CD4-positive, alpha-beta T cell treated with Interleukin-10 for 1 hour (primary cell): ENCODE data around the gene SPTBN5.
A peak's percentile ranks its signal among the peaks of the same experiment; 100 is the strongest.

ENCODE experiments used
- DNase-seq: peaks from one replicate; pipeline ENCODE4 v3.0.0-alpha.2; 2020

Gene SPTBN5

DNA sequence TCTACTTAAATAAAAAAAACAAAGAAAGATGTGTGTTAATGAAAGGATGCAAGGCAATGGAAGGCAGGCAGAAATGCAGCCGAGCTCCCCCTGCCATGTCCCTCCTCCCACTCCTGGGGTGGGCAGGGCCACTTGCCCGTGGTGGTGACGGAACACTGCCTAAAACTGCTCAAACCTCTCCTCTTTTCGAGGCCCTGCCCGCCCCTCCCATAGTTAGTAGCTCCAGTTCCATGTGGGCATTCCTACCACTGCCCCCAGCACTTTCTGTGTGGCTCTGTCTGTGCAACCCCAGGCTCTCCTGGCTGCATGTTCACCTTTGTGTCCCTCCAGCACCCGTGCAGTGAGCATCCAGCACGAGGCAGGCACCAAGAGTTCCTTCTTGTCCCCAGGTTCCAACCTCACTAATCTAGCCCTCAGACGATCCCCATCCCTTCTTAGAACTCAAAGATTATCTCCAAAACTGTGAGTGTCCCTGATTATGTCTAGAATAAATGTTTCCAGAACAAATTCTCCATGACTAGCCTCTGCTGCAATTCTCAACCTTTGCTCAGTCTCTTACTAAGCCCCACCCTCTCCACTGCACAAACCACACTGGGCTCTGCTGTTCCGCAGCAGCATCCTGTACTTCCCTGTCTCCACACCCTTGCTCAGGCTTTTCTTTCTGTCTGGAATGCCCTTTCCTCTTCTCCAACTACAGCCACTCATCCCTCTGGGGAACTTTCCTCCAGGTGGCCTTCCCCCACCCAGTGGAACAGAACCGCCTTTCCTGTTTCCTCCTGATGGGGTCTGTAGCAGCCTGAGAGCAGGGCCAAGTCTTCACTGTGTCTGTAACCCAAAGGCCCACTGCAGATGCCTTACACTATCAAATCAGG lies 32.6 kb upstream of the SPTBN5 start:
- DNase-seq, result peak; percentile 9

DNA sequence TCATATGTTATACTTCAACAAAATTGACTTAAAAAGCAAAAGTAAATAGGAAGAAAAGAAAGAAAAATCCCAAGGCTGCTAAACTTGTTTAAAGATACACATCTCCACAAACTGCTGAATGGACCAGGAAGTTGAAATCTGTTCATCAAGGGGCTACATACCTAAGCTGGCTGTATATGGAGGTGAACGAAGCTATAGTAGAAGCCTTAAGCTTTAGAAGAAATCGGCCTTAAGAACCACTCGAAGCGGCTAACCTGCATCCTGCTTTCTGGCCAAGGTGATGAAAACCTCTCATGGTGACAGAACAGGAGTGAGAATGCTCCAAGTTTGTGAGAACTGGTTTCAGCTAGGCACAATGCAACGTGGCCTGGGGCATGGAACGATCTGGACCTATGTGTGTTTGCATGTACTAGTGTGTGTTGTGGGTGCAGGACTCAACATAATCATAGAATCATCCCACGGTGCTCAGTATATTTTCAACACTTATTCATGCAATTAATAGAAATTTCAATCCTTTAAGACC lies 31.3 kb upstream of the SPTBN5 start:
- no peak for DNase-seq

DNA sequence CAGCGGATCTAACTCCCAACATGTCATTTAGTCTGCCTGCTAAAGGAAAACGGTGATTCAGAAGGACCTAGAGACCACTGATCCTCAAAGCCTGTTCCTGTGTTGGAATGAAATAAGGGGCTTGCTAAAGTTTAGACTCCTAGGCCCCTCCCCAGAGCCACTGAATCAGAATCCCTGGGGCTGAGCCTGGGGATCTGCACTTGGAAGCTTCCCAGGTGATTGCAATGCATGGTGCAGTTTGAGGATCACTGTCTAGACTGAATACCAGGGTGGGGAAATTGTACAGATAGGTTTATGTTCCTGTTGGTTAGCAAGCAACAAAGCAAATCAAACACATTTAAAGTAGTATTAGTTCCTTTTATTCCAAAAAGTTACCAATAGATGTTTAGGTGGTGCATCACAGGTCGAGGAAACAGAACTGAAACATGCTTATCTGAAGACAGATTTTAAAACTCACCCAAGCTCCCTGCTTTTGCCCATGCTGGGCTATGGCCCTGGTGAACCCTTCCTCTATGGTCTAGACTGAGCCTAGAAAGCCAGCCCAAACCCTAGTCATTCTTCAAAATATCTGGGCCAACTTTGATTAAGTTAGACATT lies 29.6 kb upstream of the SPTBN5 start:
- no peak for DNase-seq

DNA sequence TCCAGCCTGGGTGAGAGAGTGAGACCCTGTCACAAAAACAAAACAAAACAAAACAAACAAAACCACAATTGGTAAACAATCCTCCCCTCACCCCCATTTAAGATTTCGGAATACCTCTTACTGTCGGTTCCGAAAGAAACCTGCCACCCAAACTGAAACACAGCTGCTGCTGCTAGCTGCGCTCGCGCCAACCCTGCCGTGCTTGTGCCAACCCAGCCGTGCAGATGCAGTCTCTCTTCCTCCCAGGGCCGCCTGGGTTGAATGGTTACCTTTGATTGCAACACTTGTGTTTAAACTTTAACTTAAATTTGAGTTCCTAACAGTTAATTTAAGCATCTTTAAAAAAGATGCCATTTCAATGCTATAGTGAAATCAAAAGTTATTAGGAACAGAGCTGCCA lies 28.5 kb upstream of the SPTBN5 start:
- no peak for DNase-seq

DNA sequence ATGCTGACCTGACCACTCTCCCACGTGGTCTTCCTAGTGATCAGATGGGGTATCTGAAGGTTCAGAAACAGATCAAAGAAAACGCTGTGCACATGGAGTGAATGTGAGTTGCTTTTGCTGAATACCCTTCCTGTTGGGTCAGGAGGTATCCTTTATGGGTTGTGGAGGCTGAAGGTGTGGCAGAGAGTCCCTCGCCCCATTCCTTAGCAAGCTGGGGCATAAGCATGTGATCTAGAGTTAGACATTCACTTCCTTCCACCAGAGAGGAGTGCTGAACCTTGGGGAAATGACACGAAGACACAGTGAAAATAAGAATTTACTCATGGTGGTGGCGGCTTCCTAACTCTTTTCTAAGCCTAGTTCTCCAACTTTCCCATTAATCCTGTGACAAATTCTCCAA lies 27.8 kb upstream of the SPTBN5 start:
- no peak for DNase-seq

DNA sequence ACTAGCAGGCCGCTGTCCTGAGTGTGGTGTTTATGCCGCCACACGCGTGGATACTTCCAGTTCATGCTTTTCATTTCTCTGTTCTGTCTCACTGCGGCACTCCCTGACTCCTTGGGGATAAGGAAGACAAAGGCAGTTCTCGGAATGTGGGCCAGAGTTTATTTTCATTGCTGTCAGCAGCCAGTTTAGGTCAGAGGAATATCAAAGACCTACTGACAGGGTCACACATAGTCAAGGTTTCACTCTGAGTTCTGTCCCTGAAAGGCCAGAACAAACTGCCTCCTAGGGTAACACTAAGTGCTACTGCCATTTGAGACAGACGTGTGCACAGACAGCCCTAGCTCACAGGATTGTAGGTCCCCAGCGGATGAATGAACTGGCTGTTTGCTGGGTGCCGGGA lies 27.3 kb upstream of the SPTBN5 start:
- no peak for DNase-seq

DNA sequence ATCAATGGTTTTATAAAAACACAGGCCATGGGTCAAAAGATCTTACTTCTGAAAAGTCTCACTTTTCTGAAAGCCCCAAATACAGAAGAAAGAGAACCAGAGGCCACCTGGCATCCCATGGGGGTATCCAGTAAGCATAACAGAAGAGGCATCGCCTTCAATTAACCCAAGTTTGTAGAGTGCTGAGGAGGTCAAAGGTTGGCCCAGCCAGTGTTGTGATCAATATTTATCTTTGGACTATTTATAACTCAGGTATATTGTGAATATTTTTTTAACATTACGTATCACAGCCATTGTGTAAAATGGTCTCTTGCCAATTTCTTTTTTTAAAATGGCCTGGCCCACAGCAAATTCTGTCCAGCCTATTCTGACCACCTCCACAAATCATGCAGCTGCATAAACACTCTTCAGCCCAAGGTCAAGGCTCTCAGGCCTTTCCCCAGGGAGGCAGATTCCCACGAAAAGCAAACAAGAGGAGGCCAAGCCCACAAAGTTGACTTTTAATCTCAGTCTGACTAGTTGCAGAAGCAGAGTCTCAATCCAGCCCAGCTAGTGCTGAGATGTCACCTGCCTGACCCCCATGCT lies 26.2 kb upstream of the SPTBN5 start:
- DNase-seq, result no peak

DNA sequence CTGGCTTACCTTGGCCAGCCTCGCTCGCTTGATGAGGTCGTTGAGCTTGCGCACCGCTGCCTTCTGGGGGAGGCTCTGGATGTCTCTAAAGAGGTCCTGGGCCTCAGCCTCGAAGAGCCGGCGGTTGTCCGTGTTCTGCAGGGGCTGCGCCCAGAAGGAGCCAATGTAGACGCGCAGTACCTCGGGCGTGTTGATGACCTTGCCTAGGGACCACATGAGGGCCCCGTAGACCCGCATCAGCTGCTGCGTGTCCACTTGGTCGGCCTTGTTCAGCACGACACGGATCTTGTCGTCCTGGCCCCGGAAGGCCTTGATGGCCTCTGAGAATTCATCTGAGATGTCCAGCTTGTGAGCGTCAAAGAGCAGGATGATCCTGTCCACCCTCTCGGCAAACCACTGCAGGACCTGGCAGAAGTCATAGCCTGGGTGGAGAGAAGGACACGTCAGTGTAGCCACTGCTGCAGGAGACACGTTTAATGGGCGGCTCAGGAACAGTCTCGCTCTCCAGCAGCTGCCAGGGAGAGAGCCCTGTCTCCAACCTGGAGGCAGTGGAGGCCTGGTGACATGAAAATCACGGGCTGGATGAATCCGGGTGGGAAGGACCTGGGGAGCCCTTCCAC lies 25.5 kb upstream of the SPTBN5 start:
- no peak for DNase-seq

DNA sequence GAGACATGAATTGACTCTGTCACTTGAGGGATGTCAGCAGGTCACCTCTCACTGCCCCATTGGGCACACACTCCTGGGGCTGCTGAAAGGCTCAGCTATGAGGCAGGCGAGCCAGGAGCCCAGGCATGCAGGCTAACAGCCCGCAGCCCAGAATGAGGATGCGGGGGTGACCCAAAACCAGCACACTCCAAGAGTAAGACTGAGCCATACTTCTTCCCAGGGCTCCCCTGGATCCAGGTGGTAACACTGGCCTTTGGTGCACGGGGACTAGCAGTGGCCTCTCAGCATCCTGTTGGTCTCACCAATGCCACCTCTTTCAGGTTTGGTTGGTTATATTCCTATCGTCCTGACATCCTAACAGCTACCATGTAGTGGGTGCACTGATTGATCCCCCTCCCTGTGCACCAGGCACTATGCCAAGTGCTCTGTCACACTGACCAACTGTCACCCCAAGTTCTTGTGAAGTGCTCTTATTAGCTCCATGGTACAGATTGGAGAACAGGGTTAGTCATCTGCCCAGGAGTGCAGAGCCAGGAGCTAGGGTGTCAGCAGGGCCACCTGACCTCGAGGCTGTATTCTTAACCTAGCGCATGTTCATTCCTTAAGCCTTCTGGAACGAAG lies 24.8 kb upstream of the SPTBN5 start:
- DNase-seq, result no peak

DNA sequence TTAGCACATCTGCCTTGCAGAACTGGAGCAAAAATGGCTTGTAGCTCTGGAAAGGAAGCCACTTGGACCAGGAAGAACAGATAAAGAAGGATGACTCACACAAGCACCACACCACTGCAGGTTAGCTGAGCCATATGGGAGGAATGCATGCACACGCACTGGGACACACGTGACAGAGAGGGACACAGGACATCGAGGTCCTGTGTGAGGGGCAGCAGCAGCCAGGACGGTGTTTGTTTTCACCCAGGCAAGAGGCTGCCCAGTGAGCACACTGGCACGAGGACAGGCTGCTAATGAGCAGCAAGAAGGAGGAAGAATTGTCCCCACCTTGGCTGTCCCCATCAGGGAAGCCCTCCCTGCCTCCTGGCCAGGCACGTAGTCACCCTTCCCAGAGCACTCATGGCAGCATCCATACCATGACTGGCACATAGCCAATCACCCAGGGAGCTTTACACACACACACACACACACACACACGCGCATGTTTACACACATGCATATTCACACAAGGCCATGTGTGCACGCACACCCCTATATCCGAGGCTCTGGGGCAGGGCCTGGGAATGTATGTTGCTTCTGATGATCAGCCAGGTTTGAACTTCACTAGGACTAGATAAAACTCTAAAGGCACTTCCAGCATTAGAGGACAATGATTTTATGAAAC lies 24.0 kb upstream of the SPTBN5 start:
- DNase-seq, result no peak

DNA sequence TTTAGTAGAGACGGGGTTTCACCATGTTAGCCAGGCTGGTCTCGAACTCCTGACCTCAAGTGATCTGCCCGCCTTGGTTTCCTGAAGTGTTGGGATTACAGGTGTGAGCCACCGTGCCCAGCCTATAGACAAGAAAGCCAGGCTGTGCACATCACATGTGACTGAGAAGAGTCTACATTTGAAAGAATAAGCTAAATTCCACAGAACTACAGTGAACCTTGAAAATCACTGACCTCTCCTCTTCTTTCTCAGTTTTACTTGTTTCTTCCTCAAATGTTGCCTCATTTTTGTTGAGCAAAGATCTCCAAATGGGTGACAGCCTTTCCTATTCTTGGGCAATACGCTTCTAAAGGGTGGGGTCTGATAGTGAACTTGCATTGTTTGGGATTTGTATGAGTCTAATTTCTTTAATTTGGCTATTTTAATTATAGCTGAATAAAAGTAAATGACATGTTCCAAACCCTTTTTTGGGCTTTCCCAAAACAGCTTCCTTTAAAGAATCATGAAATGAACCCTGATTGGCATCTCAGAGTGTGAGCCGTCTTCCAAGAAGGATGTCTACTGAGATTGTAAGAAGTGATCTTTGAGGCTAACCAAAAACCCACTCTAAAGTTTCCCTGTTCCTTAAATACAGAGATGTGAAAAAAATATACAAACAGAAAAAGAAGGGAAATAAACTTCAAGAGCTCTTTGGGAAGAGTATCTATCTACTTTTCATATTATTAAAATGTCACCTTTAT lies 21.6 kb upstream of the SPTBN5 start:
- no peak for DNase-seq

DNA sequence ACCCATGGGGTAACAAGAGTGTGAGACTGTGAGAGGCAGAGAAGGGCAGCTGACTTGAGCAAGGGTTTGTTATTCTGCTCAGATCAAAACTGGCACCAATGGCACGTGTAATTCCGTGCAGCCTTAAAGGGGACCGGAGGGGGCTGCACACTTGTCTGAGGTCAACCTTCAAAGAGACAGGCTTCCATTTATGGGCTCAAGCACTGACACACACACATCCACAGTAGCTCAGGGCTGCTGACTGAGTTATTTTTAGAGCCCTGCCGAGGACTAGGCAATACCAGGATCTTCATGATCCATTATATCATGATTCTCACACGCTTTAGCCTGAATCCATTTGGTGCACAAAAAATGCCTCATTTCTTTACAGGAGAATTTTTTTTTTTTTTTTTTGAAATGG lies 20.6 kb upstream of the SPTBN5 start:
- no peak for DNase-seq

DNA sequence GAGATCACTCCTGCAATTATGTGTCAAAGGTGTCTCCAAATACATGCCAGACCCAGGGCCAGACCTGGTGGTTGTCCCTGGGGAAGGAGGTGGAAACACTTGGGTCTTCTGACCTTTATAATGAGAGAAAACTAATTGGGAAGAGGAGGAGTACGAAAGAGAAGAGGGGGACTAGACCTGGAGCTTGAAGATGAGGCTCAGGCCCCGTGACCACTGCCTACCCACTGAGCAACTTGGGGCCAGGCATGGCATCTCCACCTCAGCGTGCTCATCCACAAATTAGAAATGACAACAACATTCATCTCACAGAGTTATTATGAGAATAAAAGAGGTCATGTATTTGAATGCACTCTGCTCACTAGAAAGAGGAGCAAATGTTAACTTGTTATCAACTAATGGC lies 19.4 kb upstream of the SPTBN5 start:
- no peak for DNase-seq

DNA sequence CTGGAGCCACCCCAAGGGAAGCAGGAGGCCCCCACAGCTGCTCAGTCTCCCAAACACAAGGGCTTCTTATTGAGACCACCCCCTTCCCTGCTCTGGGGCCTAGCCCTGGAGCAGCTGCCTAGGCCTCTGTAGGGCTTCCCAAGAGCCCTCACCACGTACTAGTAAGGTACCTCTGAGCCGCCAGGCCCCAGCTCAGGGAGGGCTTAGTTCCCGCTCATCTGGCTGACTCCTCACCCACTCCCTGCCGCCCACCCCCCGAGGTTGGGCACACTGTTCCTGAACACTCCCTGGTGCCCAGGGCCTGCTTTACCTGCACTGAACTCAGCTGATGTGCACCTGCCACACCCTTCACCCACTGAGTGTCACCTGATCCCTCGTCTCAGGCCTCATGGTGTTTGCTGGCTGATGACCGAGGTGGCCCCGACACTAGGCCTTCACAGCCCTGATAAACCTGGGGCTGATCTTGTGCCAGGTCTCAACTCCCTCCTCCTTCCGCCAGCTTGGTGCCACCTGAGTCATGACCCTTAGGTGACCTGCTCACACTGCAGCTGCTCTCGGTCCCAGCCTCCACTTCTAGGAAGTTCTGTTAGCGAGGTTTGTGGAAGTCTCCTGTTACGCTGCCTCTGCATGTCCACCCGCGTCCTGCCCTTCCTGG lies 18.0 kb upstream of the SPTBN5 start:
- no peak for DNase-seq

DNA sequence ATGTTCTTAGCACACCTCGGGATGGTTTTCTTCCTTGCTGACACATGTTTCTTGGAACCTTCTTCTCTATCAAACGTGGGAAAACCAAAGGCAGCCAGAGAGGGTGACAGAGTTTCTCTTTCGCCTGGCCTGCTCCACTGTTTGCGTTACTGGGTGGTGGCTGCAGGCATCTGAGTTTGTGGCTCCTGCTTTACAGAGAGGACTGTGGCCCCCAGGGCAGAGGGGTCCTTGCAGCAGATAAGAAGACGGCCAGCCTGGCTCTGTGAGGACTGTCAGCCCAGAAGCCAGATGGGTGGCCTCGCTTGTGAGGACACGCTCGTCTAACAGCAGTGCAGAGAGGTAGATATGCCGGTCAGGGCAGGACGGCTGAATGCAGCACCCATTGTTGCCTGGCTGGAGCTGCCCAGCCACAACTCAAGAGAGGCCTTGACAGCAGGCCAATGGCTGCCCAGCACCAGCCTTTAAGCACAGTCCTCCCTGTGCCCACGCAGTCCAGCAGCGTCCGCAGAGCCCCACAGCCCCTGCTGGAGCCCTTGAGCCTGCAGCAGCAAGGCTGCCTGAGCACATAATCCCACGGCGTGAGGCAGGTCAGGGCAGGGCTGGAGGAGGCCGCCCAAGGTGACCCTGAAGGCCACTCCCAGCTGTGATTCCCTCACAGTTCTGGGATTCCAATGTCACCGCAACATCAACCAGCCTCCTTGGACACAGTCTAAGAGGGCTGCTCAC lies 15.0 kb upstream of the SPTBN5 start:
- DNase-seq, result no peak

DNA sequence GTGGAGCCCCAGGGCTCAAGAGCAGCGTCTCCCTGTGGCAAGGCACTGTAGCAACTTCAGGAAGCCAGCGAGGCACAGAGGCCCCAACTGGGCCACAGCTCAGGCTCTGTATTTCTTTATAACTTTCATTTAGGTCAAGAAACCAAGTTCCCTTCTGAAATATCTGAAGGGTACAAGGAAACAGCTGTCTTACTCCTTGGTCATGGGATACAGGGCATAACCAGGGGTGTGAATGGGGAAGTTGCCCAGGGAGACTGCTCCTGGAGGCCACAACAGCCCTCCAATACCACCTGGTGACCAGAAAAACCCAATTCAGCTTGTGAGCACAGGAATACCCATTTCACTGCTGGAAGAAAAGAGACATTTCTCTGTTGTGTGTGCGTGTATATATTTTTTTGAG lies 13.3 kb upstream of the SPTBN5 start:
- DNase-seq, result no peak

DNA sequence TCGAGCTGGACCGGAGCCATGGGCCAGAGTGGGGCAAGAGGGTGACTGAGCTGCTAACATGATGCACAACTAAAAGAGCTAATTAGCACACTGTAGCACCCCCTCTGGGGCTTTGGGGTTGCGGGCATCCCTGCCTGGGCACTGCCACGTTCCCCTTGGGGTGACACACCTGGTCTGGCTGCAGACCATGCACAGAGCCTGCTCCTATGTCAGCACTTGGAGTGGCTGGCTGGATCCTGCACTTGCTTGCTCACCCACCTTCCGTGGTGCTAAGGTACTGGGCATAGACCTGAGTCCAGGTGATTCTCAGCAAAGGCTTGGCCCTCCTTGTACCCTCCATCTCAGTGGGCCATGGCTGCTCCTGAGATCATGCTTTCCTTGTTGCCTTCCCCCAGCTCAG lies 12.8 kb upstream of the SPTBN5 start:
- no peak for DNase-seq

DNA sequence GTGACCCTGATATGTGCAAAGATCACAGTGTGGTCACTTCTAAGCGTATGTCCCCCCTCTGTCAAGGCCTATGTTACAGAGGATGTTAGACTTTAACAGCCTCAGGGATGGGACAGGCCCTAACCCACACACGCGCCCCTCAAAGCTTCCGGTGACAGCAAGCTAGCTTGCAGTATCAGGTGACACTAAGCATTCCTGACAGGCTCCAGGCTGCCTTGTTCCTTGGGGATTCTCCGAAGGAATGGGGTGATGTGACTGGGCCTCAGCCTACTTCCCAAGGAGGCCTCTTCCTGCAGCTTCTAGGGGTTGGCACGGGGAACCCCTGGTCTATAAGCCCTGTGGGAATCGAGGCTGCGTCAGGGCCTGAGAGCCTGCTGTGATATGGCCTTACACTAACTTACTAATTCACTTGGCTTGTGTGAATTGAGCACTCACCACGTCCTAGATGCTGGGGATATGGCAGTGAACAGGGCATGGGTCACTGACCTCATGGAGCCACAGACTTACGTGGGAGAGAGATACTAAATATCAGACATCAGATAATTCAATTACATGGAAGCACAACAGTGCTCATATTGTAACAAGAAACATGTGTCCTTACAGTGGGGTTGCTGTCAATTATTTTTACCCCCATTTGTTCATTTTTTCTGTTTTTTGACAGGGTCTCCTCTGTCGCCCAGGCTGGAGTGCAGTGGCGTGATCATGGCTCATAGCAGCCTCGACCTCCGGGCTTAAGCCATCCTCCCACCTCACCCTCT lies 11.4 kb upstream of the SPTBN5 start:
- no peak for DNase-seq

DNA sequence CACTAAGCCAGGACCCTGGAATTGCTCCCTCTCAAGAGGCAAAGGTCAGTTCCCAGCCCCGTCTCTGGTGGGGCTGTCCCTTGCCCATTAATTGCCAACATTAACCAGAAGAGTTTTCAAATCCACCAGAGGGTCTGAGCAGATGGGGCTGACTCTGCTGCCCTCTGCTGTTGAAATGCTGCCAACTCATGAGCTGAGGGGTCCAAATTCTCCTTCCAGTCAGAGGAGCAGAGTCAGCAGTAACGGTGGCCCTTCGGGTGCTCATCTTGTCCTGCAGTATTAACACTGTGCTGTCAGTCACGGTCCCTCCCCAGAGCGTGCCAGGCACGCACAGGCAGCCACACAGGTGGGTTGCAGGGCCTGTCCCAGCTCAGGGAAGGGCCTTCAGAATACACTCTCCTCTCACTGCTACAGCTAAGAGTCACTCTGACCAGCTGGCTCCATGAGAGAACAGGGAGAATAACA lies 10.7 kb upstream of the SPTBN5 start:
- peak; percentile 81 for DNase-seq

DNA sequence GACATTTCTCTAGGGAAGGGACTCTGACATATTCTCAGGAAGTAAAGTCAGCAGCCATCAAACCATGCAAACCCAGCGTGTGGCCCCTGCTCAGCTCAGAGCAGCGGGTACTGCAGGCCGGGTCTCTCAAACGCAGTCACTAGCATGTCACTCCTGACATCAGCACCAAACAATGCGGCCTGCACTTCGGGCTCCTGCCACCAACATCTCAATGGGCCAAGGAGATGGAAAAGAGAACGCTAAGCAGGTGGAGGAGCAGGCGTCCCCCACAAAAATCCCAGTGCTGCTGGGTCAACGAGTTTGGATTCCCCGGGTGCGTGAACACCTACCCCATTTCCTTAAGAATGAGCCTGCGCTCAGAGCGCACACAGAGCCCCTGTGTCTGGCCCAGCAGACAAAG lies 9.9 kb upstream of the SPTBN5 start:
- DNase-seq, result no peak
